Liver (tissue), 9 donors: ENCODE data around the gene PRRG2. TPM values are rescaled to one million over a fixed set of nuclear protein-coding genes. Genes with fewer than 3 reads are reported as not detected.

Experiments used
- DNase-seq: peaks from one replicate; pipeline ENCODE4 v3.0.0-alpha.2; 2017; ENCODE audit warnings: low spot score
- H3K27ac ChIP-seq, 2 donors: one replicate each; pipeline ENCODE4 v1.7.0; 2013; ENCODE audit warnings: inconsistent platforms in 2 of 2, low read length in 2 of 2, control low read depth in 1 of 2, low read depth in 1 of 2, mild to moderate bottlenecking in 1 of 2
- H3K27me3 ChIP-seq, 4 donors: one replicate each; pipeline versions ENCODE4 v1.6.1 to v1.7.0; 2013; ENCODE audit warnings: low read length in 3 of 4, inconsistent platforms in 1 of 4, mild to moderate bottlenecking in 1 of 4, moderate library complexity in 1 of 4; ENCODE audit not compliant: control insufficient read depth in 4 of 4, insufficient read depth in 4 of 4
- H3K36me3 ChIP-seq, 4 donors: one replicate each; pipeline versions ENCODE4 v1.6.1 to v1.7.0; 2013; ENCODE audit warnings: low read length in 3 of 4, mild to moderate bottlenecking in 3 of 4, low read depth in 1 of 4, moderate library complexity in 1 of 4; ENCODE audit not compliant: control insufficient read depth in 4 of 4, insufficient read depth in 3 of 4
- H3K4me1 ChIP-seq, 4 donors: one replicate each; pipeline versions ENCODE4 v1.6.1 to v1.7.0; 2013; ENCODE audit warnings: low read length in 3 of 4, mild to moderate bottlenecking in 3 of 4, moderate library complexity in 1 of 4; ENCODE audit not compliant: control insufficient read depth in 4 of 4, insufficient read depth in 4 of 4
- H3K4me3 ChIP-seq, 3 donors: one replicate each; pipeline versions ENCODE4 v1.6.1 to v1.7.0; 2013; ENCODE audit warnings: low read length in 3 of 3, control low read depth in 1 of 3, low read depth in 1 of 3, mild to moderate bottlenecking in 1 of 3
- H3K9ac ChIP-seq, 2 donors: one replicate each; pipeline ENCODE4 v1.7.0; 2013; ENCODE audit warnings: low read length in 2 of 2, mild to moderate bottlenecking in 2 of 2, moderate library complexity in 2 of 2, control low read depth in 1 of 2, low read depth in 1 of 2
- H3K9me3 ChIP-seq, 4 donors: one replicate each; pipeline versions ENCODE4 v1.6.1 to v1.7.0; 2013; ENCODE audit warnings: low read length in 3 of 4; ENCODE audit not compliant: control insufficient read depth in 4 of 4
- CTCF ChIP-seq: fragments of 150-350 bp; IDR thresholded peaks from 2 replicates; pipeline ENCODE4 v1.5.1; 2017; ENCODE audit warnings: improper control_type of control experiment, low read depth, low read length; ENCODE audit not compliant: missing input control
- EGR1 ChIP-seq, 2 donors: IDR thresholded peaks; 2 replicates each; pipeline ENCODE4 v1.6.1; 2016 to 2018; ENCODE audit warnings: antibody characterized with exemption in 2 of 2, low read depth in 2 of 2
- FOXA1 ChIP-seq: IDR thresholded peaks from 2 replicates; pipeline ENCODE4 v1.6.1; 2016; ENCODE audit warnings: antibody characterized with exemption
- FOXA2 ChIP-seq: IDR thresholded peaks from 2 replicates; pipeline ENCODE4 v1.6.1; 2016; ENCODE audit warnings: antibody characterized with exemption
- GABPA ChIP-seq, 2 donors: IDR thresholded peaks in 1 of 2; conservative IDR thresholded peaks in 1 of 2; 2 replicates each; pipeline ENCODE4 v1.6.1; 2016; ENCODE audit warnings: antibody characterized with exemption in 2 of 2, mild to moderate bottlenecking in 1 of 2, moderate library complexity in 1 of 2
- HNF4A ChIP-seq, 2 donors: conservative IDR thresholded peaks; 2 replicates each; pipeline ENCODE4 v1.6.1; 2016; ENCODE audit warnings: antibody characterized with exemption in 2 of 2, mild to moderate bottlenecking in 2 of 2
- HNF4G ChIP-seq: IDR thresholded peaks from 2 replicates; pipeline ENCODE4 v1.6.1; 2016; ENCODE audit warnings: antibody characterized with exemption
- JUND ChIP-seq, 2 donors: IDR thresholded peaks; 2 replicates each; pipeline ENCODE4 v1.6.1; 2016; ENCODE audit warnings: antibody characterized with exemption in 2 of 2
- MAX ChIP-seq: IDR thresholded peaks from 2 replicates; pipeline ENCODE4 v1.6.1; 2016; ENCODE audit warnings: antibody characterized with exemption
- NR2F2 ChIP-seq: IDR thresholded peaks from 2 replicates; pipeline ENCODE4 v1.6.1; 2016; ENCODE audit warnings: antibody characterized with exemption
- RAD21 ChIP-seq, 2 donors: IDR thresholded peaks; 2 replicates each; pipeline ENCODE4 v1.6.1; 2016; ENCODE audit warnings: antibody characterized with exemption in 2 of 2, mild to moderate bottlenecking in 2 of 2
- RXRA ChIP-seq, 2 donors: IDR thresholded peaks; 2 replicates each; pipeline ENCODE4 v1.6.1; 2017 to 2018; ENCODE audit warnings: antibody characterized with exemption in 2 of 2, mild to moderate bottlenecking in 1 of 2
- SP1 ChIP-seq: IDR thresholded peaks from 2 replicates; pipeline ENCODE4 v1.6.1; 2018; ENCODE audit warnings: antibody characterized with exemption, mild to moderate bottlenecking
- TAF1 ChIP-seq: conservative IDR thresholded peaks from 2 replicates; pipeline ENCODE4 v1.6.1; 2016; ENCODE audit warnings: antibody characterized with exemption, mild to moderate bottlenecking
- YY1 ChIP-seq: IDR thresholded peaks from 2 replicates; pipeline ENCODE4 v1.6.1; 2016; ENCODE audit warnings: antibody characterized with exemption, mild to moderate bottlenecking
- WGBS: extraction: QIAGEN DNeasy Blood & Tissue Kit; methylation state at CpG from one replicate; pipeline ENCODE4 v1.1.7; 2013; 5-methylcytosine and 5-hydroxymethylcytosine counted together
- polyA plus RNA-seq, 2 donors: library from polyadenylated mRNA; stranded (reverse) in 1 of 2; unstranded in 1 of 2; fragments of 200-250 nt in 1 of 2; fragments of >200 nt in 1 of 2; fragmentation: Nextera tagmentation in 1 of 2; extraction: Ambion mirVana in 1 of 2; gene quantifications; one replicate each; pipeline versions ENCODE4 v1.2.1 to v1.2.3, GENCODE V29; 2013 to 2015
- total RNA-seq, 2 donors: library from RNA; depleted of rRNA; stranded (reverse); fragments of >200 nt; gene quantifications; one replicate each; pipeline ENCODE4 v1.2.3, GENCODE V29; 2014
- TF ChIP-seq, protein P1 (sequence below): IDR thresholded peaks from 2 replicates; pipeline ENCODE4 v1.6.1; 2016; ENCODE audit warnings: antibody characterized with exemption
- TF ChIP-seq, protein P2 (sequence below): IDR thresholded peaks from 2 replicates; pipeline ENCODE4 v1.6.1; 2016; ENCODE audit warnings: antibody characterized with exemption, mild to moderate bottlenecking
- TF ChIP-seq, protein P3 (sequence below): IDR thresholded peaks from 2 replicates; pipeline ENCODE4 v1.6.1; 2016; ENCODE audit warnings: antibody characterized with exemption
- donor health status: healthy.
- donor health status: healthy.
- donor health status: healthy.
- donor health status: healthy.
- donor health status: healthy.

PRRG2 gene
- total and polyA plus RNA-seq, 4 donors: 1.1 to 2.8 (median 2.1) TPM

DNA sequence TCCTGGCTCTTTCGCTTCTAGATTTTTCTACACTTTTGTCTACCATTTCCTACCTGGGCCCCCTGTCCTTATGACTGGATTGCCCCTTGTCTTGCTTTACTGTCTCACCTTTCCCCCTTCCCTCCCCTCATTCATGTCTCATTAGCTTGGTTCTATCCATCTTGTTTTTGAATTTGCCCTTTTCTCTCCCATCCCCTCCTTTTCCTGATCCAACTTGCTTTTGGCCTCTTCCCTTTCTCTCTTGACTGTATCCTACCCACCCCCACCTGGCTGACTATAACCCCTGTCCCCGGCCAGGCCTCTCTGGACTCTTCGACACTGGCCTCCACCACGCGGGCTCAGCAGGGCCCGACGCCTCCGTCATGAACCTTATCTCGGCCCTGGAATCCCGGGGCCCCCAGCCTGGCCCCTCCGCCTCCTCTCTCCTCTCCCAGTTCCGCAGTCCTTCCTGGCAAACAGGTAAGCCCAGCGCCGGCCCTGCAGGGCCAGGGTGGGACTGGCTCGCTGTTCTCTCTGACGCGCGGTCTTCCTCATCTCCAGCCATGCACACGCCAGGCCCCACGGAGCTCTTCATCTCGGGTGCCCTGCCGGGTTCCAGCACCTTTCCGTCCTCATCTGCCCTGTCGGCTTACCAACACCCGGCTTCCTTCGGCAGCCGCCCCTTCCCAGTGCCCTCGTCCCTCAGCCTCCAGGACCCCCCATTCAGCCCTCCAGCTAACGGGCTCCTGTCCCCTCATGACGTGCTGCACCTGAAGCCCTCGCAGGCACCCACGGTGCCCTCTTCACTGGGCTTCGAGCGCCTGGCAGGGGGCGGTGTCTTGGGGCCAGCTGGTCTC, 13.3 kb downstream of the PRRG2 start:
- Histone ChIP-seq H3K4me1 (peaks cover 0 to 21% (median 15%) of the 10 kb centered on the region in 4 donors), H3K4me3 (no peak overlapping the region), H3K9me3 (no peaks in the 10 kb centered on the region), H3K27me3 (no peaks in the 10 kb centered on the region), H3K36me3 (peaks cover 5 to 28% (median 12%) of the 10 kb centered on the region in 4 donors), H3K9ac (no peak overlapping the region), H3K27ac (no peak overlapping the region)
- TF ChIP-seq NR2F2 (no peak), YY1 (no peak), MAX (no peak), EGR1 (IDR thresholded peaks at IDR 0.05; ENCODE audit: low read depth in 2 of 2) (no peak), GABPA (IDR thresholded peaks at IDR 0.05 in 1 of 2, conservative IDR thresholded peaks at IDR 0.05 in 1 of 2) (no peak), FOXA2 (no peak), SP1 (no peak), RAD21 (IDR thresholded peaks at IDR 0.05) (no peak), FOXA1 (no peak), HNF4G (no peak), JUND (IDR thresholded peaks at IDR 0.05) (no peak), RXRA (IDR thresholded peaks at IDR 0.05) (no peak), CTCF (no peak), HNF4A (conservative IDR thresholded peaks at IDR 0.05) (no peak), TAF1 (no peak)
- TF ChIP-seq, protein P1, sequence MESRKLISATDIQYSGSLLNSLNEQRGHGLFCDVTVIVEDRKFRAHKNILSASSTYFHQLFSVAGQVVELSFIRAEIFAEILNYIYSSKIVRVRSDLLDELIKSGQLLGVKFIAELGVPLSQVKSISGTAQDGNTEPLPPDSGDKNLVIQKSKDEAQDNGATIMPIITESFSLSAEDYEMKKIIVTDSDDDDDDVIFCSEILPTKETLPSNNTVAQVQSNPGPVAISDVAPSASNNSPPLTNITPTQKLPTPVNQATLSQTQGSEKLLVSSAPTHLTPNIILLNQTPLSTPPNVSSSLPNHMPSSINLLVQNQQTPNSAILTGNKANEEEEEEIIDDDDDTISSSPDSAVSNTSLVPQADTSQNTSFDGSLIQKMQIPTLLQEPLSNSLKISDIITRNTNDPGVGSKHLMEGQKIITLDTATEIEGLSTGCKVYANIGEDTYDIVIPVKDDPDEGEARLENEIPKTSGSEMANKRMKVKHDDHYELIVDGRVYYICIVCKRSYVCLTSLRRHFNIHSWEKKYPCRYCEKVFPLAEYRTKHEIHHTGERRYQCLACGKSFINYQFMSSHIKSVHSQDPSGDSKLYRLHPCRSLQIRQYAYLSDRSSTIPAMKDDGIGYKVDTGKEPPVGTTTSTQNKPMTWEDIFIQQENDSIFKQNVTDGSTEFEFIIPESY: no peak
- TF ChIP-seq, protein P2, sequence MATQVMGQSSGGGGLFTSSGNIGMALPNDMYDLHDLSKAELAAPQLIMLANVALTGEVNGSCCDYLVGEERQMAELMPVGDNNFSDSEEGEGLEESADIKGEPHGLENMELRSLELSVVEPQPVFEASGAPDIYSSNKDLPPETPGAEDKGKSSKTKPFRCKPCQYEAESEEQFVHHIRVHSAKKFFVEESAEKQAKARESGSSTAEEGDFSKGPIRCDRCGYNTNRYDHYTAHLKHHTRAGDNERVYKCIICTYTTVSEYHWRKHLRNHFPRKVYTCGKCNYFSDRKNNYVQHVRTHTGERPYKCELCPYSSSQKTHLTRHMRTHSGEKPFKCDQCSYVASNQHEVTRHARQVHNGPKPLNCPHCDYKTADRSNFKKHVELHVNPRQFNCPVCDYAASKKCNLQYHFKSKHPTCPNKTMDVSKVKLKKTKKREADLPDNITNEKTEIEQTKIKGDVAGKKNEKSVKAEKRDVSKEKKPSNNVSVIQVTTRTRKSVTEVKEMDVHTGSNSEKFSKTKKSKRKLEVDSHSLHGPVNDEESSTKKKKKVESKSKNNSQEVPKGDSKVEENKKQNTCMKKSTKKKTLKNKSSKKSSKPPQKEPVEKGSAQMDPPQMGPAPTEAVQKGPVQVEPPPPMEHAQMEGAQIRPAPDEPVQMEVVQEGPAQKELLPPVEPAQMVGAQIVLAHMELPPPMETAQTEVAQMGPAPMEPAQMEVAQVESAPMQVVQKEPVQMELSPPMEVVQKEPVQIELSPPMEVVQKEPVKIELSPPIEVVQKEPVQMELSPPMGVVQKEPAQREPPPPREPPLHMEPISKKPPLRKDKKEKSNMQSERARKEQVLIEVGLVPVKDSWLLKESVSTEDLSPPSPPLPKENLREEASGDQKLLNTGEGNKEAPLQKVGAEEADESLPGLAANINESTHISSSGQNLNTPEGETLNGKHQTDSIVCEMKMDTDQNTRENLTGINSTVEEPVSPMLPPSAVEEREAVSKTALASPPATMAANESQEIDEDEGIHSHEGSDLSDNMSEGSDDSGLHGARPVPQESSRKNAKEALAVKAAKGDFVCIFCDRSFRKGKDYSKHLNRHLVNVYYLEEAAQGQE: no peak
- TF ChIP-seq, protein P3, sequence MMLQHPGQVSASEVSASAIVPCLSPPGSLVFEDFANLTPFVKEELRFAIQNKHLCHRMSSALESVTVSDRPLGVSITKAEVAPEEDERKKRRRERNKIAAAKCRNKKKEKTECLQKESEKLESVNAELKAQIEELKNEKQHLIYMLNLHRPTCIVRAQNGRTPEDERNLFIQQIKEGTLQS: no peak
- no peak for DNase-seq
- 95% methylated on average over 35 of the region's 35 CpGs for WGBS
